GM19463 (cell line): ENCODE data around the gene LSMEM2.

ENCODE experiments used
- ATAC-seq: cut with Tn5 transposase; IDR thresholded peaks from one replicate; pipeline ENCODE4 v1.9.1; 2021; ENCODE audit warnings: mild to moderate bottlenecking, moderate library complexity; ENCODE audit not compliant: unreplicated experiment

Gene LSMEM2

DNA sequence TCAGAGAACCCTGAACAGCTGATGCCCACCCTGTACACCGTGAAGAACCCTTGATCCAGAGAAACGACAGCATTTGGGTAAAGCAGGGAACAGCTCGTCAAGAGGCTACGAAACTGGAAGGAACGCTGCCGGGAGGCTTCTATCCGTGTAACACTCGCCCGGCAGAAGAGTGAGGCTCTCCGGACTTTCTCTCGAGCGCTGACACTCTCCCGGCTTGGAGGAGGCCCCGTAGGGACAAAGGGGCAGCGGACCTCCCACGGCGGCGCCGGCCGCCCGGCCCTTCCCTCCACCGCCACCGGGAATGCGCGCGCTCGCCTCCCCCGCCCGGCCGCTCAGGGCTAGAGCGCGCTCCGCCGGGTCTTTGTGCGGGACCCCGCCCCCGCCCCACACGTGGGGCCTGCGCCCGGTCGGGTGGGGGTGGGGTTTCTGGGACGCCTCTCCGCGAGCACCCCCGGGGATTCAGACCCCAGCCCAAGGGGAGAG lies 42.0 kb downstream of the LSMEM2 start:
- ATAC-seq, result peak; percentile 59

DNA sequence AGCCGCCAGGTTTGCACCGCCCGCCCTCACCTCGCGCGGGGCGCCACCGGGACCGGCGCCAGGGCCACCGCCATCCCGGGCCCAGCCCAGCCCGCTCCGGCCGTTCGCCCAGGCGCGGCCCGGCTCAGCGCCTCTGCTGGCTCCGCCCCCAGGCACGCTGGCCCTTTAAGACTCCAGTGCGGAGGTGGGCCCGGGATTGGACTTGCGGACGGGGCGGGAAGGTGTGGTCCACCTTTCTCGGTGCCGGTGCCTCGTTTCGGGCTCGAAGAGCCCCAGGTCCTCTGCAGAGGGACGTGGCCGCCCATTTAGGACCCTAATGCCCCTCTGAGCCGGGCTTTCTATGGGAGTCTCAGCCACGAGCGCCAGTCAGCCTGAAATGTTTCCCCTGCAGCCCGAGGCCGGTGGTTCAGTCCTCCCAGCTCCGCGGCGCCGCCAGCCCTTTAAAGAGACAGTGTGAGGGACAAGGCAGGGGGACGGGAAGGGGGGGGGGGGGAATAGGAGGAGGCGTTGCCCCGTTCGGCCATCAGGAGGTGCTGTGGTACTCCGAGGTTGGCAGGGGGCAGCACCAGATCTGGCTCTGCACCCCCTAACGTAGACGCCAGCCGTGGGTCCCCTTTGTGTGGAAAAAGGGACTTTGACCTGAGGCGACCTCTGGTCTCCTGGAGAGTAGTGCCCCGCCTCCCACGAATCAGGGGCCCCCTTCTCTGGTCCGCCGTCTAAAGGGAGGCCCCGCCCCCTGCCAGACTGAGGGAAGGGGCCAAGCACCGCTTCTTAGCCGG lies 42.6 kb downstream of the LSMEM2 start:
- ATAC-seq, result peak; percentile 88

DNA sequence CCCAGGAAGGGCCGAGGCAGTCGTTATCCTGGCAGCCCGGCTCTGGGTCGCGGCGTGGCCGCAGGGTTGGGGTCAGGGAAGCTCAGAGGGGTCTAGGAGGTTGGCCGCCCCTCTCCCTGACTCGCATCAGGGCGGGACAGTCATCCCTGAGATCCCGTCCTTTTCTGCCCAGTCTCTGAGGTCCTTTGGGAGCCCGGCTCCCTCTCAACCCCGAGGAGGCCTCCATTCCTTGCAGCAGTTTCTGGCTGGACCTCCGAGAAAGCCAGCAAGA lies 43.2 kb downstream of the LSMEM2 start:
- no peak for ATAC-seq

DNA sequence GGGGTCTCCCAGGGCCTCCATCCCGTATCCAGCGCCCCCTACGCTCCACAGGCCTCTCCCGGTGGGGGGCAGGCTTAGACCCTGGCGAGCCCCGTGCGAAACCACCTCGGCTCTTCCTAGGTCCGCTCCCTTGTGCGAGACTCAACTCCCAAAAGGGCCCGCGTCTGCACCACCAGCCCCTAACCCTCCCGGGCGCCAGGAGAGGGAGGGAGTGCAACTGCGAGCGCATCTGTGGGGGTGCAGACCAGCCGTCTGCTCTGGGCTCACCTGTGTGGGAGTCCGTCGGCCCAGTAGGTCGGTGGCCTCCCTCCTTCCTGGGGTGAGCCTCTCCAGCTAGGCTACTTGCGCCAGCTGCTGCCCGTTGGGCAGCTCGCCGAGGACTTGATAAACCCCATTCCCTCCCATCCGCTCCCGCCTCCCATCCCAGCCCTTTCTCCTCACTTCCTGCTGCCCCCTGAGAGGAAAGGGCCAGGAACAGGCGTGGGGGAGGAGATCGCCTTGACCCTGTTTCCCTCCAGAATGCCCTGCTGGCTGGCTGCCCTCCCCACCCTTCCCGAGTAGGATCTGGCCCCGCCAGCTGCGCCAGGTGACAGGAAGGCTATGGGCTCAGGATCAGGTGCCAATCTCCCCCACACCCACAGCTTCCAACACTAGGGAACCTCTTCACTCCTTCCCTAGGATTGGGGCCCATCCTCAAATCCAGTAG lies 43.7 kb downstream of the LSMEM2 start, which contains the start of gene HYAL2:
HYAL2 (minus strand) TSS at position 360 of the 706 bp plus-strand sequence. CDS start 2,256 bp downstream, outside the sequence.
- ATAC-seq, result no peak

DNA sequence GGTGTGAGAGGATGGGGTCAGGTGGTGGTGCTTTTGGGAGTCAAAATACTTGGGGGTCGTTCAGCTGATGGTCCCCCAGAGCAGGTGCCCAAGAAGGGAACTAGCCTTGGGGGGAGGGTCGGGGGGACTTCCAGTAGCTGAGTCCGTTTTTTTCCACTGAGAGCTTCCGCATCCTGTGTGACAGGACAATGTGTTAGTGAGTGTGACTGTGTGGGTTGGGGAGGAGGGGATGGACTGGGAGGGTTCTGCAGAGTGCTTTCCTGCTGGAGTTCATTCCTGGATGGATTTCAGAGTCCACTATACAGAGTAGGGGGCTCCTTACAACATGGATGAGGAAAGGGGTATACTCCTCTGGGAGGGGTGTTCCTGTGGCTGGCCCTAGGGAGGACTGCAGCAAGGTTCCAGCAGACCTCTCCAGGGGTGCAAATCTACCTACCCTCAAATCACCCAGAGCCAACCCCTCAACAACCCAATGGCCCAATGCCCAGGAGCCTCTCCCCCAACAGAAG lies 44.3 kb downstream of the LSMEM2 start:
- ATAC-seq, result no peak

DNA sequence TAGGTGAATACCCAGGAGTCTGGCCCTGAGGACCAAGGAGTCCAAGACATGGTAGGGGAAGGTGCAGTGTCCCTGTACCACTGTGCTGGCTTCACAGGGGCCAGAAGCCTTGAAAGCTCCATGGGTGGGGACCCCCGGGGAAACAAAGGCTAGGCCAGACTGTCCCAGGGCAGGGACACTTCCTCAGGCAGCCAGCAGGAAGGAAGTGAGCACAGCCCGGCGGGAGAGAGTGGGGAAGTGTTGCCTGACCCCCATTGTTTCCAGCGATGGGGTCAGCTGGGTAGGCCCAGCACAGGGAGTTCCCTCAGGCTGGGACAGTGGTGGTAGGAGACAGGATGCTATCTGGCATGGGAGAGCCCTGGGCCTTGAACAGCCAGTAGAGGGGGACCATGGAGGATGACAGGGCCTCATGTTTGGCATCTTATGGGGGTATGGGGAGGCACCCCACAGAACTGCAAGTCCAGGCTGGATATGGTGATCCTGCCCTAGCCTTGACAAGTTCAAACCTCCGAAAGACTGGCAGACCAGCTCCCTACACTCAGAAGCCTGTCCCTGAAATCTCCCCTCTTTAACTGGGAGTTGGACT lies 44.8 kb downstream of the LSMEM2 start:
- no peak for ATAC-seq

DNA sequence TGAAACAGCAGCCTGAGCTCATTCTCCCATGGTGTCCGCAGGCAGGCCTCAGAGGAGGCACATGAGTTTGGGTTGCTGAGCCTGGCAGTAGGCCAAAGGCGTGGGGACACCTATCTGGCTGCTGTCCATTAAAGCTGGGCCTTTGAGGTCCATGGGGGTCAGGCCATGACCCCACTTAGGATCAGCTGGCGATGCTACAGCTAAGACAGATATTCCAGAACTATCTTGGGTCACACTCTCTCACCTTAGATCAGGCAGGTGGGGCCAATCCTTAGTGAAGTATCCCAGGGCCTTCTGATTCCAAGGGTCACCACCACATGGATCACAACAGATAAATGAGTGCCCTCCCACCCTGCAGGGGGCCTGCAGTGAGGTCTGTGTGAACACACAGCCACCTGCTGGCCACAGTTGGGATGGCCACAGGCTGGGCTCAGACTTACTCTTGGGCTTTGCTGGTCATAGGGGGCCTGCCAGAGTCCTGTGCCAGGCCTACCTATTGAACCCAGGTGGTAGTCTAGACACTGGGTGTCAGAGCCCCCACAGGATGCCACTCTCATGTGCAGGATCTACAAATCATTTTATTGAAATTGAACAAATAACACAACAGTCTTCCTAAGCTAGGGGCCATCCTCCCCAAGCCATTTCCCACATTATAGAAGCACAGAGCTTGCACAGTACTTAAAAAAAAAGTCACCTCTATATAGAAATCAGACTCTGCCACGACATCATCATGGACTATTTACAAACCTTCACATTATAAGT lies 45.6 kb downstream of the LSMEM2 start:
- ATAC-seq, result no peak

DNA sequence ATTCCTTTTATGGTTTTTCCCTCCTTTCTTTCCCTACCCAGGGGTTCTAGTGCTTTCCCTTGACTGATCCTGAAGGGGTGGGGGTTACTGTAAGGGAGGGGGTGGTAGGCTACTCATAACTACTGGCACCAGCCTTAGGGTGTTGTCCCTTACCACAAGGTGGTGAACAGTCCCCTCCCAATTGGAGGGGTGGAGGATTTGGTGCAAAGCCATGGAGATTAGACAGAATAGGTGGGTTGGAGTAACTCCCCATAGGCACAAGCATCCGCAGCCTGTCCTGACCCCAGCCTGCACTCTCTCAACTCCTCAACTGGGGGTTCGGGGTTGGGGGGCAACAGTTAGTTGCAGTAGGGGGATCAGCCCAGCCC lies 46.2 kb downstream of the LSMEM2 start:
- ATAC-seq, result no peak

DNA sequence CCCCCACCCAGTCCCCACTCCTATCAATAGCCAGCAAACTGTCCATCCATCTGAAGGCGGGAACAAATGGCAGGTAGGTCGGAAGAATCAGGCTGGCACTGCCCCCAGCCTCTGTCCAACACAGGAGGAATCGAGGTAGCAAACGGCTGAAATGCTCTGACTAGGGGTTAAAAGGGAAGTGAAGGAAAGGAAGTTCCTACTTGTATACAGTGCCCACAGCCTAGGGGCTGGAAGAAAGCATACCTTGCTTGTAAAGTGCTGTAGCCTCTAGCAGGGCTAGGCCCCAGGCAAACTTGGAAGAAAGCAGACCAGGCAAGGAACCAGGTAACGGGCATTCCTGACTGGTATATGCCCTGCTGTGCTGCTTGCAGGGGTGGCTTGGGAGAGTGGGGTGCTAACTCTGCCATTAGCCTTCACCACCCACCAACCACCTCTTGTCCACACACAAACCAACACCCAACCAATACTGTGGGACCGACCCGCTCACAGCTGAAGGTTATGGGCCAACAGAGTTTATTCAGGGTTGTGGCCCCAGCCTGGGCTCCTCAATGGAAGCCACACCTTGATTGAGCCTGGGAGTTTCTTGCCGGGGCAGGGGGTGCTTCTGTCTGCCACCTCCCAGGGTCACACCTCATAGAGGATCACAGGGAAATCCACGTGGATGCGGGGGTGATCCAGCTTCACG lies 46.8 kb downstream of the LSMEM2 start:
- ATAC-seq, result no peak

DNA sequence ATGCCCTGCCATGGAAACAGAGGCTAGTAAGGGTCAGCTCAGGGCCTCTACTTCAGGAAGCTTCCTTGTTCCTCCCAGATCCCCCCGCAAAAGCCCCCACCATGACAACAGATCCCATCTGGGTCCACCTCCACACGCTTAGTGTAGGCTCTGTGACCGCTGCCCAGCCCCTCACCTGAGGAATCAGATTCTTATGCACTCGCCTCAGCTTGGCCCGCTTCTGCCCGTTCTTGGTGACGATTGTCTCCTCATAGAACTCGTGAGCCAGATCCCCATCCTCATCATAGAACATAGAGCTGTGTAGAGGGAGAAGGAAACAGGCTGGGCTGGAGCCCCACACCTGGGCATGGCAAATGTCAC lies 47.3 kb downstream of the LSMEM2 start:
- no peak for ATAC-seq

DNA sequence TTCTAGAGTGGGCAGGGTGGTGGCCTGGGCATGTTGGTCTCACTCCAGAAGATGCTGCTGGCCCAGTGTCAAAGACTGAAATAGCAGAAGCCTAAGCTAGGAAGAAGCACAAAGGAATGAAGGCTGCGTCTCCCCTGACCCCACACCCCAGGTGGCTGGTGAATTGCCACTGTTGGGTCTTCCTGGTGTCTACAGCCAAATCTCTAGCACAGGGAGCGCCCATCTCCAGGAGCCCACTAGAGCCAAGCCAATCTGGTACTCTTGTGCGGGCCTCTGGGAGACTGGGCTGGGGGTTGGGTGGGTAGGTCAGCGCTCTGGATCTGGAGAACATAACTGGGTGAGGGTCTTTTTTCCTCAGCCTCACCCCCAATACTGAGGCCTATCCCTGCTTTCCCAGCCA lies 48.2 kb downstream of the LSMEM2 start:
- ATAC-seq, result no peak

DNA sequence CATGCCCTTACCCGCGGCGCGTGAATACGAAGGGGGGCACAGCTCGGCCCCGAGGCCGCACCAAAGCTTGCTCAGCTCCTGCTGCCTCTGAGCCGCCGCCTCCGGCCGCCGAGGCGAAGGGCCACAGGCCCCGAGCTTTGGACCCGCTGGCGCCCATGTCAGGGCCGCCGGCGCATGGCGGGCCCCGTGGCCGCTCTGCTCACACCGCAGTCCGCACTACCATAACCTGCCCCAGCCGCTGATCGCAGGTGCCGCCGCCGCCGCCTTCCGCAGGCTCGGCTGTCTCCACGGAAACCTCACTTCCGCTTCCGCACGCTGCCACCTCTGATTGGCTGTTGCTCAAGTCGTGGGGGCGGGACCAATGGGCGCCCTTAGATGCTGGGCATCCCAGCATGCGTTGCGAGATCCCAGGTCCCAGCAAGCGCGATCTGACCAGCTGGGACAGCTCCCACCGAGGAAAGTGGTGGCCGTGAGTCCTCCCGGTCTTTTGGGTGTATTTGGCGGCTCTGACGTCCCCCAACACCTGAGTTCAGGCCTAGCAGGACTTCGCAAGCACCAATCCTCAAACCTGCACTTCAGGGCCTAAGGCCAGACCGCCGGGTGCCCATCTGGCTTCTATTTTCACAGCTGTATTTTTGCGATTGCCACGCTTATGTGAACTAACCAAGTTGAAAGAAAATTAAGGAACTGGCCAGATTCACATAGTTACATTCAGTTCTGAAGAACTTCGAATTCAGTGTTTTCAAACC lies 49.2 kb downstream of the LSMEM2 start, which contains the start of gene TUSC2:
TUSC2 (minus strand) TSS at position 281 of the 749 bp plus-strand sequence; CDS start at position 157, 124 bp downstream.
- peak; percentile 97 for ATAC-seq

DNA sequence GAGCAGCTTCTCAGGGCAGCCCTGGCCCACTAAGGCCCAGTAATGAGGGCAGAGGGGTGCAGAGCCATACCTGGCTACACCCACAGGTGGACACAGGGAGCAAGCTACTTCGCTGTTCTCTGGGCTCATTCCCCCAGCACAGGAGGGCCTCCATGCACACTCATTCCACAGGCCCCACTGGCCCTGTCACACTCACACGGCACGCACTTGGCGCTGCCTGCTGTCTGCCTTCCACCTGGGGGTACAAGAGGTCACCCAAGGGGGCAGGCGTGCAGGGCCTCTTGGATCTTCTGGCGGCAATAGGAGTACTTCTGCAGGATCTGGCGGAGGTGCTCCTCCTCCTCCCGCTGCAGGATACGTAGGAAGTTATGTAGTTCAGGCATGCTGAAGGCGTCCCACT lies 51.4 kb downstream of the LSMEM2 start:
- ATAC-seq, result no peak

DNA sequence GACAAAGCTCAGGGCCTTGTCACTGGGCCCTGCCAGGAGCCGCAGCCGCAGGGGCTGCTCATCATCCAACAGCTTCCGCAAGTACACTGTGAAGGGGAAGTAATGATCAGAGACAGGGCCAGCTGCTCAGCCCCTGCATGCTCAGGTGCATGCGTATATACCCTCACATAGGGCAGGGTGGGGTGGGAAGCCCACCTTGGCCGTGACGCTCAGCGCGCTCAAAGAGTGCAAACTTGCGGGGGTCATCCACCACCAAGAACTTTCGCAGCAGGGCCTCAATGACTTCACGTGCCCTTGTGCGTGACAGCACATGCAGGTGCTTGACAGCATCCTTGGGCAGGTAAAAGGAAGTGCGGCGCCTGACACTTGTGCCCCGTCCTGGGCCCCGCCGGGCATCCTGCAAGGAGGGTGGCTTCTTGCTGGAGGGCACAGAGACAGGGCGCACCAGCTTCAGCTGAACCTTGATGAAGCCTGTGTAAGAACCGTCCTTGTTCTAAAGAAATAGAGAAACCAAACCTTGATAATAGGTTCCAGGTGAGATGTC lies 52.5 kb downstream of the LSMEM2 start:
- no peak for ATAC-seq

DNA sequence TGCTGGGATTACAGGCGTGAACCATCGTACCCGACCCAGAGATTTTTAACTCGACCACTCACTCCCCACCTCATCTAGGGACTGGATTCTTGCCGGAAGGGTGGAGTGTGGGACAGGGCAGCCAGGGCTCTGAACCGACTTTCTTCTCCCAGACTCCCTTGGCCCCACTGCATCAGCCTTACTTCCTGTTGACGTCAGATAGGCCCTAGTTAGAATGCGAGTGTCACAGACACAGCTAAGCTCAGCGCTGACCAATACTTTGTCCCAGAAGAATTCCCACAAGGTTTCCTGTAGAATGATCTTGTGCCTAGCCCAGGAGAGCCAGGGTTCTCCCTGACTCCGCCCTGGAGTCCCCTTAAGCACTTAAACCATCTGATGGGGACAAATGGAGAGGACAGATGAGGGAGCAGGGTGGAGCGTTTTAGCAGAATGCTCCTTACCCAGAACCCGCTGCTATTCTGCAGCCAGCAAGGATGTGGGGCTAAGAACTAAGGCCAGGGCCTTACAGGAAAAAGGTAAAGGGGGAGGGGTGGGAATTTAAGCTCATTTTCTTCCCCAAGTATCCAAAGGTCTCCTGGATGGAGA lies 54.9 kb downstream of the LSMEM2 start:
- no peak for ATAC-seq

DNA sequence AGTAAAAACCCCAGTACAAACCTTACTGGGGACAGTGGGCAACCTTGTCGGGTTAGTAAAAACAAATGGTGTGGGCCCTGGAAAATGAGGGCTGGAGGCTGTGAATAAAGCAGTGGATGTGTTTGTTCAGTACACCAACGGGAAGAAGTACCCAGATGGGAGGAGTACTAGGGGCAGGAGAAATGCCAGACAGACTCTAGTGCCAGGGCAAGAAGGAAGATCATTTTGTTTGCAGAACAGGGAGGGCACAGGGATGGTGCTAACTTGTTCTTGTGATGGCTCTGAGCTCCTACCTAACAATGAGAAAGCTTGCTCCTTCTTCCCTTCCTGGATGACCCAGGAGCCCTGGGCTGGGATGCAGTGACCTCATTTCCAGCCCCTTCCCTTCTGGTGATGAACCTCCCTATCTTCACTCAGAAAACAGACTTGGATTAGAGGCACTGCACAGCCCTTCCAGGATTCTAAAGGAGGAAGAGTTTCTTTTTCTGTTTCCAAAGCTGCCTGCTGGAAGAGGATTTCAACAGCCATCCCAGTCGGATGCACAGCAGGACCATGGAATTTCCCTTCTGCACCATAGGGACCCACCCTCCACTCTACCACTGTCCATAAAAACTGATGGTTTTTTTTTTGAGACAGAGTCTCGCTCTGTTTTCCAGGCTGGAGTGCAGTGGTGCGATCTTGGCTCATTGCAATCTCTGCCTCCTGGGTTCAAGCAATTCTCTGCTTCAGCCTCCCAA lies 55.6 kb downstream of the LSMEM2 start:
- no peak for ATAC-seq

DNA sequence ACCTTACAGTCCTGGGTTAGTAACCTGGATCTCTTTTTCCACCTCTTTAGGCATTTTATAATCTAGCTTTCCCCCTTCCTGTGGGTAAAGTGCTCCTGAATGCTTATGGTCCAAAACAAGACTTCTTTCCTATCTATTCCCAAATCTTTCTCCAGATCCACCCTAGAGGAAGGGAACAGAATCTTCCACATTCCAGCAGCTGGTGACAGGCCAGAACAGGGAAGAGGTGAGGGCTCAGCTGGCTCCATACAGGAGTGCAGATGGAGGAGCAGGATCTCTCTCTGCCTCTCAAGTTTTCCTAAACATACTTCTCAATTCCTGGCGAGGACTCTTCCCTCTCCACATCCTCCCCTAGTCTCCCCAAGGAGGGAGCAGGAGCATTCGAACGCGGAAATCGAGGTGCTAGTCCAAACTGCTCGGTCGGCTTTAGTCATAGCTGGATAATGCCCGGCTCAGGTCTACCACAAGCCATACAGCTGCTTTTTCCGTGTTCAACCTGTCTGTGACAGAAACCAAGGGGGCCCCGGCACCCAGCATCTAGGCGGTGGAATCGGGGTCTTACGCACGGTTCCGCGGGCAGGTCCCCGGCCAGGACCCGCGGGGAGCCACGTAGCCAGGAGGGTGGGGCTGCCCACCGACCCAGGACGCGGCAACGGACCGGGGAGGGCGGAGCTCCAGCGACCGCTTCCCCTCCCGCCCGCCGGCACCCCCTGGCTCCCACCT lies 57.7 kb downstream of the LSMEM2 start:
- ATAC-seq, result peak; percentile 21
